Astrocyte (in vitro differentiated cells and primary cell): ENCODE data around the gene ARIH2. TPM values are rescaled to one million over a fixed set of nuclear protein-coding genes. Genes with fewer than 3 reads are reported as not detected.

Source experiments
- DNase-seq: peaks from one replicate; pipeline ENCODE4 v3.0.0-alpha.2; 2010; ENCODE audit warnings: low read depth
- FAIRE-seq: peaks from 2 replicates; lab custom pipeline; 2011; peaks lifted over from hg19 to GRCh38; lab: Jason Lieb, UNC
- H2AFZ ChIP-seq: 2 replicates; pipeline ENCODE4 v1.6.0; 2012; ENCODE audit warnings: low read depth, low read length, inconsistent platforms
- H3K27ac ChIP-seq: 2 replicates; pipeline ENCODE4 v1.5.1; 2011; ENCODE audit warnings: low read depth, low read length, inconsistent platforms
- H3K27me3 ChIP-seq: 2 replicates; pipeline ENCODE4 v1.6.0; 2011; ENCODE audit warnings: low read length, inconsistent platforms; ENCODE audit not compliant: insufficient read depth
- H3K36me3 ChIP-seq: 2 replicates; pipeline ENCODE4 v1.5.1; 2011; ENCODE audit warnings: low read length, inconsistent platforms; ENCODE audit not compliant: insufficient read depth
- H3K4me1 ChIP-seq: 2 replicates; pipeline ENCODE4 v1.5.1; 2011; ENCODE audit warnings: low read length, inconsistent platforms; ENCODE audit not compliant: insufficient read depth
- H3K4me2 ChIP-seq: 2 replicates; pipeline ENCODE4 v1.6.0; 2012; ENCODE audit warnings: low read length, inconsistent platforms
- H3K4me3 ChIP-seq: 2 replicates; pipeline ENCODE4 v1.5.1; 2011; ENCODE audit warnings: low read depth, mild to moderate bottlenecking, low read length, inconsistent platforms; ENCODE audit not compliant: insufficient read depth
- H3K79me2 ChIP-seq: 2 replicates; pipeline ENCODE4 v1.6.0; 2012; ENCODE audit warnings: mild to moderate bottlenecking, low read length, inconsistent platforms; ENCODE audit not compliant: insufficient read depth
- H3K9ac ChIP-seq: 2 replicates; pipeline ENCODE4 v1.6.0; 2012; ENCODE audit warnings: mild to moderate bottlenecking, low read length, inconsistent platforms
- H3K9me3 ChIP-seq: 2 replicates; pipeline ENCODE4 v1.5.1; 2012; ENCODE audit warnings: low read depth, mild to moderate bottlenecking, low read length, inconsistent platforms; ENCODE audit not compliant: insufficient read depth
- H4K20me1 ChIP-seq: 2 replicates; pipeline ENCODE4 v1.6.0; 2012; ENCODE audit warnings: low read length, inconsistent platforms; ENCODE audit not compliant: insufficient read depth
- H3K27ac Mint-ChIP-seq: one replicate; pipeline ENCODE4 v1.8.0; 2021; ENCODE audit warnings: mild to moderate bottlenecking, mixed read lengths; ENCODE audit not compliant: unreplicated experiment
- H3K27me3 Mint-ChIP-seq: one replicate; pipeline ENCODE4 v1.8.0; 2021; ENCODE audit warnings: low read depth, mixed read lengths; ENCODE audit not compliant: unreplicated experiment
- H3K36me3 Mint-ChIP-seq: one replicate; pipeline ENCODE4 v1.8.0; 2021; ENCODE audit warnings: low read depth, mixed read lengths; ENCODE audit not compliant: unreplicated experiment
- H3K4me1 Mint-ChIP-seq: one replicate; pipeline ENCODE4 v1.8.0; 2021; ENCODE audit warnings: low read depth, mixed read lengths; ENCODE audit not compliant: unreplicated experiment
- H3K4me3 Mint-ChIP-seq: one replicate; pipeline ENCODE4 v1.8.0; 2021; ENCODE audit warnings: mild to moderate bottlenecking, moderate library complexity, mixed read lengths; ENCODE audit not compliant: unreplicated experiment
- H3K9me3 Mint-ChIP-seq: one replicate; pipeline ENCODE4 v1.8.0; 2021; ENCODE audit warnings: mild to moderate bottlenecking, mixed read lengths; ENCODE audit not compliant: unreplicated experiment
- EZH2 ChIP-seq: IDR thresholded peaks from 2 replicates; pipeline ENCODE4 v1.6.1; 2012; ENCODE audit warnings: mild to moderate bottlenecking, low read length, inconsistent platforms; ENCODE audit not compliant: insufficient read depth
- total RNA-seq: library from RNA; stranded (reverse); gene quantifications from 2 replicates; pipeline ENCODE4 v1.2.1, GENCODE V29; 2021
- TF ChIP-seq, protein P1 (sequence below): IDR thresholded peaks from 2 replicates; pipeline ENCODE4 v1.5.1; 2011; ENCODE audit warnings: low read depth, mild to moderate bottlenecking, inconsistent platforms, low read length, moderate library complexity; ENCODE audit not compliant: insufficient read depth

Gene ARIH2
- total RNA-seq, 1 donor from 2014 or later = 94.6 TPM

DNA sequence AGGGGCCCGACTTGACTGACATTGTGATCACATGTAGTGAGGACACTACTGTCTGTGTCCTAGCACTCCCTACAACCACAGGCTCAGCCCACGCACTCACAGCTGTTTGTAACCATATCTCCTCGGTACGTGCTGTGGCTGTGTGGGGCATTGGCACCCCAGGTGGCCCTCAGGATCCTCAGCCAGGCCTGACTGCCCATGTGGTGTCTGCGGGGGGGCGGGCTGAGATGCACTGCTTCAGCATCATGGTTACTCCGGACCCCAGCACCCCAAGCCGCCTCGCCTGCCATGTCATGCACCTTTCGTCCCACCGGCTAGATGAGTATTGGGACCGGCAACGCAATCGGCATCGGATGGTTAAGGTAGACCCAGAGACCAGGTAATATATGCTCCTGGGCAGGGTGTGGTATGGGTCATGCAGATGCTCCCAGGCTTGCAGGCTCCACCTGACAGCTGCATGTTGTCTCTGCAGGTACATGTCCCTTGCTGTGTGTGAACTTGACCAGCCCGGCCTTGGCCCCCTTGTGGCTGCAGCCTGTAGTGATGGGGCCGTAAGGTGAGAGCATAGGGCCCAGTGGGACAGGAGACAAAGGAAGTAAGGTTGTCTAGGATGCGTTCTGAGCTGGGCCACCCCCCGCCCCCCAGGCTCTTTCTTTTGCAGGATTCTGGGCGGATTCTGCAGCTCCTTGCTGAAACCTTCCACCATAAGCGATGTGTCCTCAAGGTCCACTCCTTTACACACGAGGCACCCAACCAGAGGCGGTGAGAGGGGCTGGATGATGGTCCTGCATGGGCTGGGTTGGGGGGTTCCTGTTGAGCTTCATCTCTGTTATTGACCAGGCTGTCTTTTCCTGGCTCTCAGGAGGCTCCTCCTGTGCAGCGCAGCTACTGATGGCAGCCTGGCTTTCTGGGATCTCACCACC, 95.4 kb downstream of the ARIH2 start:
- Histone ChIP-seq H3K4me1 (peaks cover 13% of the 10 kb centered on the region), H4K20me1 (peaks cover 72% of the 10 kb centered on the region), H3K27ac (no peak overlapping the region), H3K4me3 (no peak overlapping the region), H3K9me3 (no peaks in the 10 kb centered on the region), H3K4me2 (no peak overlapping the region), H3K36me3 (peaks cover 27% of the 10 kb centered on the region), H2AFZ (no peak overlapping the region), H3K79me2 (peaks cover 84% of the 10 kb centered on the region), H3K9ac (no peak overlapping the region), H3K27me3 (no peaks in the 10 kb centered on the region)
- Mint-ChIP-seq H3K4me1 (peaks cover 8% of the 10 kb centered on the region), H3K4me3 (no peak overlapping the region), H3K9me3 (no peaks in the 10 kb centered on the region), H3K27me3 (no peaks in the 10 kb centered on the region), H3K27ac (no peak overlapping the region), H3K36me3 (peaks cover 26% of the 10 kb centered on the region)
- FAIRE-seq (no peak), DNase-seq (no peak)
- TF ChIP-seq EZH2 = no peak
- TF ChIP-seq, protein P1, sequence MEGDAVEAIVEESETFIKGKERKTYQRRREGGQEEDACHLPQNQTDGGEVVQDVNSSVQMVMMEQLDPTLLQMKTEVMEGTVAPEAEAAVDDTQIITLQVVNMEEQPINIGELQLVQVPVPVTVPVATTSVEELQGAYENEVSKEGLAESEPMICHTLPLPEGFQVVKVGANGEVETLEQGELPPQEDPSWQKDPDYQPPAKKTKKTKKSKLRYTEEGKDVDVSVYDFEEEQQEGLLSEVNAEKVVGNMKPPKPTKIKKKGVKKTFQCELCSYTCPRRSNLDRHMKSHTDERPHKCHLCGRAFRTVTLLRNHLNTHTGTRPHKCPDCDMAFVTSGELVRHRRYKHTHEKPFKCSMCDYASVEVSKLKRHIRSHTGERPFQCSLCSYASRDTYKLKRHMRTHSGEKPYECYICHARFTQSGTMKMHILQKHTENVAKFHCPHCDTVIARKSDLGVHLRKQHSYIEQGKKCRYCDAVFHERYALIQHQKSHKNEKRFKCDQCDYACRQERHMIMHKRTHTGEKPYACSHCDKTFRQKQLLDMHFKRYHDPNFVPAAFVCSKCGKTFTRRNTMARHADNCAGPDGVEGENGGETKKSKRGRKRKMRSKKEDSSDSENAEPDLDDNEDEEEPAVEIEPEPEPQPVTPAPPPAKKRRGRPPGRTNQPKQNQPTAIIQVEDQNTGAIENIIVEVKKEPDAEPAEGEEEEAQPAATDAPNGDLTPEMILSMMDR = peak; percentile 44

DNA sequence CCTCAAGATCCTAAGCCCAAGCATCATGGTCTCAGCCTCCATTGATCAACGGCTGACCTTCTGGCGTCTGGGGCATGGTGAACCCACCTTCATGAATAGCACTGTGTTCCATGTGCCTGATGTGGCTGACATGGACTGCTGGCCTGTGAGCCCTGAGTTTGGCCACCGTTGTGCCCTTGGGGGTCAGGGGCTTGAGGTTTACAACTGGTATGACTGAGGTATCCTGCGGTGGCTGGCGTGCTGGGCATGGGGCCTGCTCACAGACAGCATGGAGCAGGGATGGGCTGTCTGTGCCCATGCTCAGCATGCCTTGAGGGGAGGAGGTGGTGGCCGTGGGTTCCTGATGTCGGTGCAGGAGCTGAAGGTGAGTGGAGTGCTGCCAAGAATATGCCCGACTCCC, 96.4 kb downstream of the ARIH2 start:
- Mint-ChIP-seq H3K9me3 (no peaks in the 10 kb centered on the region), H3K27ac (peak overlapping the region; percentile 27), H3K36me3 (peaks cover 26% of the 10 kb centered on the region), H3K4me1 (peaks cover 10% of the 10 kb centered on the region), H3K27me3 (no peaks in the 10 kb centered on the region), H3K4me3 (peak overlapping the region; percentile 28)
- peaks cover 79% of the 10 kb centered on the region for H3K79me2 ChIP-seq
- DNase-seq = no peak
- no peaks in the 10 kb centered on the region for H3K27me3 ChIP-seq
- peaks cover 27% of the 10 kb centered on the region for H3K36me3 ChIP-seq
- no peak overlapping the region for H3K4me2 ChIP-seq
- H3K4me3 ChIP-seq = no peak overlapping the region
- H3K4me1 ChIP-seq = peaks cover 19% of the 10 kb centered on the region
- TF ChIP-seq, protein P1 = no peak
- no peak for TF ChIP-seq EZH2
- H3K9me3 ChIP-seq = no peaks in the 10 kb centered on the region
- H4K20me1 ChIP-seq = peaks cover 63% of the 10 kb centered on the region
- no peak overlapping the region for H2AFZ ChIP-seq
- no peak overlapping the region for H3K27ac ChIP-seq
- FAIRE-seq = no peak
- no peak overlapping the region for H3K9ac ChIP-seq

DNA sequence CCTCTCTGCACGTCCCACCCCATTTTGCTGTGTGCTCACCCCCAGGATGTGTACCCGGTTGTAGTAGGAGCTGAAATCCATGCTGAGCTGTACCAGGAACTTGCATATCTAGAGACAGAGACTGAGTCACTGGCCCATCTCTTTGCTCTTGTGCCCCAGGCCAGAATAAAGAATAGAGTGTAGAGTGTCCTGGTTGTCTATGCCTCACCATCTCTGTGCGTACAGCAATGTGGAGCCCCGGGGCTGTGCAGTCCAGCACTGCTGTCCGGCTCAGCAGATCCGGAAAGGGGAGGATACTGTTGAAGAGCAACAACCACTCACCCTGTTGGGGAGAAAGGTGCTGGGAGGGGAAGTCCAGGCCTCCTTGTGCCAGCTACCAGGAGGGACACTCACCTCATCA, 97.1 kb downstream of the ARIH2 start:
- TF ChIP-seq, protein P1 = no peak
- no peak for TF ChIP-seq EZH2
- FAIRE-seq = no peak
- peak overlapping the region; percentile 69 for H3K27ac Mint-ChIP-seq
- peaks cover 26% of the 10 kb centered on the region for H3K36me3 Mint-ChIP-seq
- no peaks in the 10 kb centered on the region for H3K27me3 Mint-ChIP-seq
- Histone ChIP-seq H2AFZ (no peak overlapping the region), H3K36me3 (peaks cover 27% of the 10 kb centered on the region), H3K4me3 (no peak overlapping the region), H3K27me3 (no peaks in the 10 kb centered on the region), H3K9ac (no peak overlapping the region), H3K4me1 (peaks cover 22% of the 10 kb centered on the region), H3K4me2 (no peak overlapping the region), H3K27ac (no peak overlapping the region), H4K20me1 (peaks cover 62% of the 10 kb centered on the region), H3K9me3 (no peaks in the 10 kb centered on the region), H3K79me2 (peaks cover 80% of the 10 kb centered on the region)
- H3K4me3 Mint-ChIP-seq = no peak overlapping the region
- no peaks in the 10 kb centered on the region for H3K9me3 Mint-ChIP-seq
- no peak for DNase-seq
- H3K4me1 Mint-ChIP-seq = peaks cover 12% of the 10 kb centered on the region
